Measurements from ENCODE around the gene DTWD2.

- TF ChIP-seq CTCF (IDR thresholded peaks at IDR 0.05): no peak
- no peak for TF ChIP-seq ZFX (IDR thresholded peaks at IDR 0.05; ENCODE audit: borderline replicate concordance)
These were observed 6.2 kb upstream of the DTWD2 start for GRCh38 chr5:118994595-118994994.
